CD4-positive, alpha-beta T cell (primary cell): ENCODE data around the gene CDT1. TPM values are rescaled to one million over a fixed set of nuclear protein-coding genes. Genes with fewer than 3 reads are reported as not detected.

ENCODE experiments used
- ATAC-seq: fragments of 200-7000 bp; cut with Tn5 transposase; one replicate; pipeline ENCODE4 v1.10.0; 2022; ENCODE audit warnings: mild to moderate bottlenecking; ENCODE audit not compliant: poor library complexity
- CTCF ChIA-PET: fragments of 350-600 bp; sonication (Branson Sonifier 250); formaldehyde crosslinking; loops from one replicate; lab custom pipeline; 2021; ENCODE audit warnings: antibody characterized with exemption, inconsistent platforms; lab: Charles Lee
- POLR2A ChIA-PET: fragments of 350-600 bp; sonication (Branson Sonifier 250); formaldehyde crosslinking; loops from one replicate; lab custom pipeline; 2021; ENCODE audit warnings: antibody characterized with exemption, inconsistent platforms; lab: Charles Lee
- DNase-seq, 14 experiments: peaks; one replicate each; pipeline ENCODE4 v3.0.0-alpha.2; 2013 to 2020; ENCODE audit warnings: mixed read lengths in 2 of 14
- H3K27ac ChIP-seq, 2 donors: one replicate each; pipeline versions ENCODE4 v1.5.1 to v1.7.0; 2013; ENCODE audit warnings: low read length in 2 of 2, low read depth in 1 of 2, mild to moderate bottlenecking in 1 of 2
- H3K27me3 ChIP-seq, 2 experiments: 1 replicate in 1 of 2; 2 replicates in 1 of 2; pipeline versions ENCODE4 v1.6.1 to v1.7.0; 2013; ENCODE audit warnings: low read length in 2 of 2, control low read depth in 1 of 2, mild to moderate bottlenecking in 1 of 2, moderate library complexity in 1 of 2; ENCODE audit not compliant: insufficient read depth in 2 of 2, control insufficient read depth in 1 of 2
- H3K36me3 ChIP-seq: one replicate; pipeline ENCODE4 v1.6.1; 2013; ENCODE audit warnings: low read length, control low read depth; ENCODE audit not compliant: insufficient read depth
- H3K4me1 ChIP-seq: one replicate; pipeline ENCODE4 v1.6.1; 2013; ENCODE audit warnings: low read length, control low read depth; ENCODE audit not compliant: insufficient read depth
- H3K4me3 ChIP-seq: one replicate; pipeline ENCODE4 v1.5.1; 2013; ENCODE audit warnings: mild to moderate bottlenecking, low read length, moderate library complexity
- H3K9me3 ChIP-seq, 2 experiments: 1 replicate in 1 of 2; 2 replicates in 1 of 2; pipeline versions ENCODE4 v1.6.1 to v1.7.0; 2013; ENCODE audit warnings: low read length in 2 of 2, mild to moderate bottlenecking in 2 of 2, control low read depth in 1 of 2, moderate library complexity in 1 of 2; ENCODE audit not compliant: control insufficient read depth in 1 of 2, insufficient read depth in 1 of 2
- H3K27ac Mint-ChIP-seq: one replicate; pipeline ENCODE4 v1.8.0; 2020; ENCODE audit warnings: mixed read lengths
- H3K27me3 Mint-ChIP-seq: one replicate; pipeline ENCODE4 v1.8.0; 2021; ENCODE audit warnings: mixed read lengths
- H3K36me3 Mint-ChIP-seq: one replicate; pipeline ENCODE4 v1.8.0; 2021; ENCODE audit warnings: low read depth, mixed read lengths
- H3K4me1 Mint-ChIP-seq: one replicate; pipeline ENCODE4 v1.8.0; 2021; ENCODE audit warnings: low read depth, mixed read lengths
- H3K4me3 Mint-ChIP-seq: one replicate; pipeline ENCODE4 v1.8.0; 2020; ENCODE audit warnings: mild to moderate bottlenecking, mixed read lengths
- H3K9me3 Mint-ChIP-seq: one replicate; pipeline ENCODE4 v1.8.0; 2020; ENCODE audit warnings: mixed read lengths
- intact Hi-C, 2 experiments: fragments of 100-400 bp; cut with DNase I in 1 of 2; cut with micrococcal nuclease in 1 of 2; formaldehyde crosslinking; loops; one replicate each; pipeline versions ENCODE4 v1.15.1 to v1.9.0; 2023 to 2025; cut with DNase I, micrococcal nuclease
- total RNA-seq, 174 experiments: library from RNA in 2 of 174; stranded (reverse) in 2 of 174; gene quantifications; one replicate each; pipeline ENCODE4 v1.2.3 and lab custom pipeline; 2021 to 2026
- TF ChIP-seq, protein P1 (sequence below): fragments of 200-600 bp; IDR thresholded peaks from one replicate; pipeline ENCODE4 v1.8.0; 2022; ENCODE audit warnings: antibody characterized with exemption, mild to moderate bottlenecking

Gene CDT1
- total RNA-seq, 2 experiments from 2014 or later, result 0.47 to 1.0 TPM

DNA sequence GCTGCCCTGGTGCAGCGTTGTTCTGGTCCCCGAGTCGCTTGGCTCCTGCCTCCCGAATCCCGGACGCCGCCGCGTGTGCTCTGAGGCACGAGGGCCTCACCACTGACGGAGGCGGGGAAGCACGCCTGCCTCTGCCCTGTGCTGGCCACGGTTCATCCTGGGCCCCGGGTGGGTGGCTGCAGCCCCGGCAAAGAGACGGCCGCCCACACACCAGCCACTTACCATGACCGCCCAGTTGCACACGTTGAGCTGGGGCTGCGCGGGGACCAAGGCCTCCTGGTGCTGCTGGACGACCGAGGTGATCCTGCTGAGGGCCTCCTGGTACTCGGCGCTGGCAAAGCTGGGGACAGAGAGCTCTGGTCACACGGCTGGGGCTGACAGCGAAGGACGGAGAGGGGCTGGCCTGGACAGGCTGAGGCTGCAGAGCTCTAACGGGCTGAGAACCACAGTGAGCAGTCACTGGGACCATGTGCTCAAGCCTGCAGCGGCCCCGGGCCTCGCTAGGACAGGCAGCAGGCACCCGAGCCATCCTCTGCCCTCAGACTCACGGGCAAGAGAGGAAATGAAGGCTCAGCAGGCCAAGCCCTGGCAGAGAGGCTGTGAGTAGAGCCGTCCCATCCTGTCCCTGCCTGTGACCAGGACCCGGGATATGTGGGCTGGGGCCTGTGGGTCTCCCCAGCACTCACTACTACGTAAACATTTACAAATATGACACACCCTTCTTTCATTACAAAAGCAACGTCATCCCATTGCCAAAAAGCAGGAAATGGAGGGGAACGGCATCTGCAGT is 14.4 kb downstream of the CDT1 start:
- no peak for DNase-seq
- Histone ChIP-seq H3K27ac (no peak overlapping the region), H3K36me3 (peaks cover 16% of the 10 kb centered on the region), H3K9me3 (no peaks in the 10 kb centered on the region), H3K4me1 (peaks cover 2% of the 10 kb centered on the region), H3K4me3 (no peak overlapping the region), H3K27me3 (no peaks in the 10 kb centered on the region)
- no peaks in the 10 kb centered on the region for H3K4me1 Mint-ChIP-seq
- no peak overlapping the region for H3K4me3 Mint-ChIP-seq
- H3K27ac Mint-ChIP-seq, result no peak overlapping the region
- peaks cover 4% of the 10 kb centered on the region for H3K36me3 Mint-ChIP-seq
- H3K27me3 Mint-ChIP-seq, result no peaks in the 10 kb centered on the region
- TF ChIP-seq, protein P1, sequence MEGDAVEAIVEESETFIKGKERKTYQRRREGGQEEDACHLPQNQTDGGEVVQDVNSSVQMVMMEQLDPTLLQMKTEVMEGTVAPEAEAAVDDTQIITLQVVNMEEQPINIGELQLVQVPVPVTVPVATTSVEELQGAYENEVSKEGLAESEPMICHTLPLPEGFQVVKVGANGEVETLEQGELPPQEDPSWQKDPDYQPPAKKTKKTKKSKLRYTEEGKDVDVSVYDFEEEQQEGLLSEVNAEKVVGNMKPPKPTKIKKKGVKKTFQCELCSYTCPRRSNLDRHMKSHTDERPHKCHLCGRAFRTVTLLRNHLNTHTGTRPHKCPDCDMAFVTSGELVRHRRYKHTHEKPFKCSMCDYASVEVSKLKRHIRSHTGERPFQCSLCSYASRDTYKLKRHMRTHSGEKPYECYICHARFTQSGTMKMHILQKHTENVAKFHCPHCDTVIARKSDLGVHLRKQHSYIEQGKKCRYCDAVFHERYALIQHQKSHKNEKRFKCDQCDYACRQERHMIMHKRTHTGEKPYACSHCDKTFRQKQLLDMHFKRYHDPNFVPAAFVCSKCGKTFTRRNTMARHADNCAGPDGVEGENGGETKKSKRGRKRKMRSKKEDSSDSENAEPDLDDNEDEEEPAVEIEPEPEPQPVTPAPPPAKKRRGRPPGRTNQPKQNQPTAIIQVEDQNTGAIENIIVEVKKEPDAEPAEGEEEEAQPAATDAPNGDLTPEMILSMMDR, result no peak
- ATAC-seq, result no peak
- intact Hi-C loops, result loop anchor here in 1 of 2 experiments (5.0 kb wide), 1 partner anchor 124 kb away; no protein-coding TSS in a partner anchor
- CTCF ChIA-PET, result interaction anchor here (0.5 kb wide), 1 partner anchor 388 kb away, joined by 3 read pairs; no protein-coding TSS in a partner anchor
- no peaks in the 10 kb centered on the region for H3K9me3 Mint-ChIP-seq
- POLR2A ChIA-PET, result interaction anchor here (1.4 kb wide), 1 partner anchor 39 kb away, joined by 4 read pairs; the partner anchor contains the start of genes GALNS and TRAPPC2L

DNA sequence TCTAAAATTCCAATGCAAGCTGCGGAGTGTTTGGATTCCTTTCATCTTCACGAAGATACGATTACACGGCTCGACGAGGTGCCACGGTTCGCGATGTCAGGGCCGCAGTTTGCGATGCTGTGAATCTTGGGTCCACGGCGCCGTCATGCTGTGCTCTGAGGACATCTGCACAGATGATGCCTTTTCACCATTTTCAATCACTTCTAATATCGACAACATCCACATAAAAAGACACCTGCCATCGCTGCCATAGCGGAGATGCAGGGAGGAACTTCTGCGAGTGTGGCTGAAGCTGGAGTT is 14.9 kb downstream of the CDT1 start:
- TF ChIP-seq, protein P1, result no peak
- no peaks in the 10 kb centered on the region for H3K27me3 ChIP-seq
- Mint-ChIP-seq H3K9me3 (no peaks in the 10 kb centered on the region), H3K27ac (no peak overlapping the region), H3K27me3 (no peaks in the 10 kb centered on the region), H3K4me3 (no peak overlapping the region), H3K4me1 (no peaks in the 10 kb centered on the region), H3K36me3 (peaks cover 6% of the 10 kb centered on the region)
- DNase-seq (no peak), ATAC-seq (no peak)
- intact Hi-C loops, result loop anchor here in 1 of 2 experiments (5.0 kb wide), 1 partner anchor 124 kb away; no protein-coding TSS in a partner anchor
- ChIA-PET POLR2A (no interaction called here), CTCF (no interaction called here)
- no peaks in the 10 kb centered on the region for H3K4me1 ChIP-seq
- no peak overlapping the region for H3K4me3 ChIP-seq
- H3K36me3 ChIP-seq, result peaks cover 16% of the 10 kb centered on the region
- no peaks in the 10 kb centered on the region for H3K9me3 ChIP-seq
- H3K27ac ChIP-seq, result no peak overlapping the region

DNA sequence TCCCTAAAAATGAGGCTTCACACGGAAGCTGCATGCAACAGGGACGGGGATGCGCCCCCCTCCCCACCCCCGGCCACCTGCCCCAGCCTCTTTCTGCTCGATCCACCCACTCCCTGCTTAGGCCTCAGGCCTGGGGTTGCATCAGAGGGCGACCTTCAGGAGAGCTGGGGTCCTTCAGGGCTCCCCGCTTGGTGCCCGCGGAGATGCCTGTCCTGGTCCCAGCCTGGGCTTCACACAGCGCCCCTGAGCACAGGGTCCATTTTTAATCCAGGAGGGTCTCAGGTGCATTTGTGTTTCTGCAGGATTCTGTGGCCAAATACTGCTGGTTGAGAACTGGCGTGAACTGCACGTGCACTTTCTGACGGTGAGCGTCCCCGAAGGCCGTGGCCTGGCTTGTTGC is 15.5 kb downstream of the CDT1 start:
- Mint-ChIP-seq H3K9me3 (no peaks in the 10 kb centered on the region), H3K27ac (no peak overlapping the region), H3K4me1 (no peaks in the 10 kb centered on the region), H3K4me3 (no peak overlapping the region), H3K27me3 (no peaks in the 10 kb centered on the region), H3K36me3 (peaks cover 6% of the 10 kb centered on the region)
- Histone ChIP-seq H3K27ac (no peak overlapping the region), H3K27me3 (no peaks in the 10 kb centered on the region), H3K4me3 (no peak overlapping the region), H3K4me1 (no peaks in the 10 kb centered on the region), H3K36me3 (peaks cover 16% of the 10 kb centered on the region), H3K9me3 (no peaks in the 10 kb centered on the region)
- ATAC-seq (no peak), DNase-seq (no peak)
- intact Hi-C loops, result loop anchor here in 1 of 2 experiments (5.0 kb wide), 1 partner anchor 123 kb away; no protein-coding TSS in a partner anchor
- CTCF ChIA-PET, result no interaction called here
- TF ChIP-seq, protein P1, result no peak
- POLR2A ChIA-PET, result no interaction called here
